Measurements from ENCODE around the gene PSMA5.

PSMA5 gene

GRCh38 chr1:109434484-109434883 is 8.2 kb upstream of the PSMA5 start:
- no peaks in the 10 kb centered on the region for H3K36me3 ChIP-seq (ENCODE audit: control insufficient read depth, insufficient read depth, low read length)
- 85 to 88% methylated on average over 1 of the region's 1 CpG for WGBS, 2 experiments
- H3K9me3 ChIP-seq (ENCODE audit: control insufficient read depth, low read length) = no peaks in the 10 kb centered on the region
- no peak overlapping the region for H3K4me3 ChIP-seq (ENCODE audit: insufficient read depth, low read depth, low read length)
- H3K27ac ChIP-seq (ENCODE audit: insufficient read depth, low read depth, low read length, poor library complexity, severe bottlenecking) = no peak overlapping the region
- no peaks in the 10 kb centered on the region for H3K4me1 ChIP-seq (ENCODE audit: control insufficient read depth, insufficient read depth, low read length)
- H3K27me3 ChIP-seq (ENCODE audit: control insufficient read depth, insufficient read depth, low read length, poor library complexity, severe bottlenecking) = no peaks in the 10 kb centered on the region

- H3K9me3 ChIP-seq (ENCODE audit: control insufficient read depth, low read length) = no peaks in the 10 kb centered on the region
- no peaks in the 10 kb centered on the region for H3K27me3 ChIP-seq (ENCODE audit: control insufficient read depth, insufficient read depth, low read length, poor library complexity, severe bottlenecking)
- no peaks in the 10 kb centered on the region for H3K4me1 ChIP-seq (ENCODE audit: control insufficient read depth, insufficient read depth, low read length)
- no peak overlapping the region for H3K4me3 ChIP-seq (ENCODE audit: insufficient read depth, low read depth, low read length)
- WGBS, 2 experiments = 88 to 94% methylated on average over 1 of the region's 1 CpG
- no peaks in the 10 kb centered on the region for H3K36me3 ChIP-seq (ENCODE audit: control insufficient read depth, insufficient read depth, low read length)
- no peak overlapping the region for H3K27ac ChIP-seq (ENCODE audit: insufficient read depth, low read depth, low read length, poor library complexity, severe bottlenecking)
Observed at GRCh38 chr1:109433322-109433721, 7.1 kb upstream of the PSMA5 start.

- Histone ChIP-seq H3K27me3 (ENCODE audit: control insufficient read depth, insufficient read depth, low read length, poor library complexity, severe bottlenecking) (no peaks in the 10 kb centered on the region), H3K9me3 (ENCODE audit: control insufficient read depth, low read length) (no peaks in the 10 kb centered on the region), H3K4me3 (ENCODE audit: insufficient read depth, low read depth, low read length) (no peak overlapping the region), H3K36me3 (ENCODE audit: control insufficient read depth, insufficient read depth, low read length) (no peaks in the 10 kb centered on the region), H3K4me1 (ENCODE audit: control insufficient read depth, insufficient read depth, low read length) (no peaks in the 10 kb centered on the region), H3K27ac (ENCODE audit: insufficient read depth, low read depth, low read length, poor library complexity, severe bottlenecking) (no peak overlapping the region)
Observed at GRCh38 chr1:109432336-109432735, 6.1 kb upstream of the PSMA5 start.

- Histone ChIP-seq H3K27me3 (ENCODE audit: control insufficient read depth, insufficient read depth, low read length, poor library complexity, severe bottlenecking) (no peaks in the 10 kb centered on the region), H3K4me1 (ENCODE audit: control insufficient read depth, insufficient read depth, low read length) (no peaks in the 10 kb centered on the region), H3K4me3 (ENCODE audit: insufficient read depth, low read depth, low read length) (peak overlapping the region; percentile 92), H3K36me3 (ENCODE audit: control insufficient read depth, insufficient read depth, low read length) (no peaks in the 10 kb centered on the region), H3K9me3 (ENCODE audit: control insufficient read depth, low read length) (no peaks in the 10 kb centered on the region), H3K27ac (ENCODE audit: insufficient read depth, low read depth, low read length, poor library complexity, severe bottlenecking) (no peak overlapping the region)
- WGBS, 2 experiments = 19 to 22% methylated on average over 4 to 7 of the region's 7 CpGs
Observed at GRCh38 chr1:109427171-109427467, 871 bp upstream of the PSMA5 start.

GRCh38 chr1:109425391-109426280 is 612 bp downstream of the PSMA5 start:
- no peaks in the 10 kb centered on the region for H3K27me3 ChIP-seq (ENCODE audit: control insufficient read depth, insufficient read depth, low read length, poor library complexity, severe bottlenecking)
- H3K36me3 ChIP-seq (ENCODE audit: control insufficient read depth, insufficient read depth, low read length) = peaks cover 7% of the 10 kb centered on the region
- H3K27ac ChIP-seq (ENCODE audit: insufficient read depth, low read depth, low read length, poor library complexity, severe bottlenecking) = peak overlapping the region; percentile 75
- 3 to 4% methylated on average over 31 of the region's 32 CpGs for WGBS, 2 experiments
- peak overlapping the region; percentile 92 for H3K4me3 ChIP-seq (ENCODE audit: insufficient read depth, low read depth, low read length)
- no peaks in the 10 kb centered on the region for H3K9me3 ChIP-seq (ENCODE audit: control insufficient read depth, low read length)
- H3K4me1 ChIP-seq (ENCODE audit: control insufficient read depth, insufficient read depth, low read length) = no peaks in the 10 kb centered on the region

GRCh38 chr1:109423498-109423897 is 2.8 kb downstream of the PSMA5 start:
- Histone ChIP-seq H3K27ac (ENCODE audit: insufficient read depth, low read depth, low read length, poor library complexity, severe bottlenecking) (no peak overlapping the region), H3K4me3 (ENCODE audit: insufficient read depth, low read depth, low read length) (no peak overlapping the region), H3K9me3 (ENCODE audit: control insufficient read depth, low read length) (no peaks in the 10 kb centered on the region), H3K4me1 (ENCODE audit: control insufficient read depth, insufficient read depth, low read length) (no peaks in the 10 kb centered on the region), H3K27me3 (ENCODE audit: control insufficient read depth, insufficient read depth, low read length, poor library complexity, severe bottlenecking) (no peaks in the 10 kb centered on the region), H3K36me3 (ENCODE audit: control insufficient read depth, insufficient read depth, low read length) (peaks cover 8% of the 10 kb centered on the region)
- 88 to 92% methylated on average over 2 of the region's 2 CpGs for WGBS, 2 experiments

GRCh38 chr1:109412551-109412950 is 13.7 kb downstream of the PSMA5 start:
- no peak overlapping the region for H3K27ac ChIP-seq (ENCODE audit: insufficient read depth, low read depth, low read length, poor library complexity, severe bottlenecking)
- H3K4me1 ChIP-seq (ENCODE audit: control insufficient read depth, insufficient read depth, low read length) = no peaks in the 10 kb centered on the region
- no peak overlapping the region for H3K4me3 ChIP-seq (ENCODE audit: insufficient read depth, low read depth, low read length)
- no peaks in the 10 kb centered on the region for H3K27me3 ChIP-seq (ENCODE audit: control insufficient read depth, insufficient read depth, low read length, poor library complexity, severe bottlenecking)
- H3K36me3 ChIP-seq (ENCODE audit: control insufficient read depth, insufficient read depth, low read length) = peaks cover 34% of the 10 kb centered on the region
- H3K9me3 ChIP-seq (ENCODE audit: control insufficient read depth, low read length) = no peaks in the 10 kb centered on the region
- 77 to 80% methylated on average over 1 to 2 of the region's 2 CpGs for WGBS, 2 experiments

- 96% methylated on average over 4 of the region's 4 CpGs for WGBS, 2 experiments
- Histone ChIP-seq H3K27ac (ENCODE audit: insufficient read depth, low read depth, low read length, poor library complexity, severe bottlenecking) (no peak overlapping the region), H3K9me3 (ENCODE audit: control insufficient read depth, low read length) (no peaks in the 10 kb centered on the region), H3K4me3 (ENCODE audit: insufficient read depth, low read depth, low read length) (no peak overlapping the region), H3K4me1 (ENCODE audit: control insufficient read depth, insufficient read depth, low read length) (no peaks in the 10 kb centered on the region), H3K36me3 (ENCODE audit: control insufficient read depth, insufficient read depth, low read length) (peaks cover 12% of the 10 kb centered on the region), H3K27me3 (ENCODE audit: control insufficient read depth, insufficient read depth, low read length, poor library complexity, severe bottlenecking) (no peaks in the 10 kb centered on the region)
Observed at GRCh38 chr1:109404838-109405237, 21.4 kb downstream of the PSMA5 start.

GRCh38 chr1:109402025-109402424 is 24.2 kb downstream of the PSMA5 start:
- H3K4me3 ChIP-seq (ENCODE audit: insufficient read depth, low read depth, low read length) = no peak overlapping the region
- H3K36me3 ChIP-seq (ENCODE audit: control insufficient read depth, insufficient read depth, low read length) = peaks cover 4% of the 10 kb centered on the region
- no peaks in the 10 kb centered on the region for H3K9me3 ChIP-seq (ENCODE audit: control insufficient read depth, low read length)
- peaks cover 2% of the 10 kb centered on the region for H3K27me3 ChIP-seq (ENCODE audit: control insufficient read depth, insufficient read depth, low read length, poor library complexity, severe bottlenecking)
- H3K27ac ChIP-seq (ENCODE audit: insufficient read depth, low read depth, low read length, poor library complexity, severe bottlenecking) = no peak overlapping the region
- H3K4me1 ChIP-seq (ENCODE audit: control insufficient read depth, insufficient read depth, low read length) = peaks cover 11% of the 10 kb centered on the region

- Histone ChIP-seq H3K36me3 (ENCODE audit: control insufficient read depth, insufficient read depth, low read length) (peaks cover 4% of the 10 kb centered on the region), H3K4me3 (ENCODE audit: insufficient read depth, low read depth, low read length) (no peak overlapping the region), H3K4me1 (ENCODE audit: control insufficient read depth, insufficient read depth, low read length) (peaks cover 11% of the 10 kb centered on the region), H3K9me3 (ENCODE audit: control insufficient read depth, low read length) (no peaks in the 10 kb centered on the region), H3K27ac (ENCODE audit: insufficient read depth, low read depth, low read length, poor library complexity, severe bottlenecking) (no peak overlapping the region), H3K27me3 (ENCODE audit: control insufficient read depth, insufficient read depth, low read length, poor library complexity, severe bottlenecking) (peaks cover 10% of the 10 kb centered on the region)
- WGBS, 2 experiments = 88 to 91% methylated on average over 3 of the region's 3 CpGs
Observed at GRCh38 chr1:109400035-109400655, 26.1 kb downstream of the PSMA5 start.
